Endothelial cell of umbilical vein (primary cell): ENCODE results near the gene XIRP1.

Source experiments
- CTCF ChIP-seq, 2 donors: IDR thresholded peaks; 1 replicate in 1 of 2; 2 replicates in 1 of 2; pipeline ENCODE4 v1.5.1; 2011; ENCODE audit warnings: low read length in 2 of 2, mild to moderate bottlenecking in 2 of 2, moderate library complexity in 2 of 2, control low read depth in 1 of 2, inconsistent platforms in 1 of 2, low read depth in 1 of 2; ENCODE audit not compliant: insufficient read depth in 1 of 2; ENCODE audit errors: extremely low read depth in 1 of 2
- EZH2 ChIP-seq: IDR thresholded peaks from 2 replicates; pipeline ENCODE4 v1.6.1; 2012; ENCODE audit warnings: borderline replicate concordance, low read depth, mild to moderate bottlenecking, moderate library complexity, low read length, inconsistent platforms; ENCODE audit not compliant: severe bottlenecking
- FOS ChIP-seq: IDR thresholded peaks from 2 replicates; pipeline ENCODE4 v1.6.1; 2011; ENCODE audit warnings: mild to moderate bottlenecking, low read length, moderate library complexity, borderline replicate concordance; ENCODE audit not compliant: insufficient read depth
- GATA2 ChIP-seq: IDR thresholded peaks from 2 replicates; pipeline ENCODE4 v1.7.0; 2011; ENCODE audit warnings: low read depth, mild to moderate bottlenecking, moderate library complexity, mixed read lengths, low read length; ENCODE audit not compliant: insufficient read length, insufficient read depth
- MAX ChIP-seq: IDR thresholded peaks from 2 replicates; pipeline ENCODE4 v1.6.1; 2011; ENCODE audit not compliant: insufficient read depth, insufficient read length
- POLR2A ChIP-seq: IDR thresholded peaks from 2 replicates; pipeline ENCODE4 v1.6.1; 2012; ENCODE audit warnings: low read depth, mild to moderate bottlenecking, control low read depth, low read length
- POLR2AphosphoS5 ChIP-seq: IDR thresholded peaks from 2 replicates; pipeline ENCODE4 v1.6.1; 2012; ENCODE audit warnings: low read depth, mild to moderate bottlenecking, control low read depth, low read length, moderate library complexity; ENCODE audit not compliant: insufficient read depth

GRCh38 chr3:39153977-39154279, 38.5 kb downstream of the XIRP1 start:
- TF ChIP-seq CTCF (IDR thresholded peaks at IDR 0.05; ENCODE audit: extremely low read depth in 1 of 2, insufficient read depth in 1 of 2, low read depth in 1 of 2, low read length in 2 of 2) (no peak), POLR2A (no peak), POLR2AphosphoS5 (no peak), EZH2 (no peak), MAX (no peak), GATA2 (no peak), FOS (no peak)
